NCI-H2107 (cell line): ENCODE results near the gene GRK2.

ENCODE experiments used
- DNase-seq: peaks from one replicate; lab custom pipeline; 2025; lab: John Stamatoyannopoulos, UW

Gene GRK2

GRCh38 chr11:67282155-67282875 lies 16.0 kb downstream of the GRK2 start:
- no peak for DNase-seq

GRCh38 chr11:67282876-67283371 lies 16.7 kb downstream of the GRK2 start:
- DNase-seq: no peak

- DNase-seq: no peak
These were observed 17.2 kb downstream of the GRK2 start for GRCh38 chr11:67283481-67283963.

GRCh38 chr11:67284811-67285540 lies 18.7 kb downstream of the GRK2 start:
- DNase-seq: no peak

- no peak for DNase-seq
These were observed 19.5 kb downstream of the GRK2 start for GRCh38 chr11:67285541-67286498.

- no peak for DNase-seq
These were observed 20.5 kb downstream of the GRK2 start for GRCh38 chr11:67286621-67287333.

- no peak for DNase-seq
These were observed 21.3 kb downstream of the GRK2 start for GRCh38 chr11:67287355-67288197.

GRCh38 chr11:67288198-67288451 lies 21.9 kb downstream of the GRK2 start:
- DNase-seq: no peak

- DNase-seq: peak; percentile 64
These were observed 22.4 kb downstream of the GRK2 start for GRCh38 chr11:67288452-67289225.

GRCh38 chr11:67289226-67289650 lies 23.0 kb downstream of the GRK2 start, which contains the start of gene ANKRD13D:
Gene ANKRD13D, plus strand, starts transcription at chr11:67289303. Its CDS starts 158 bp downstream, at chr11:67289461.
- DNase-seq: peak; percentile 41

- no peak for DNase-seq
These were observed 23.6 kb downstream of the GRK2 start for GRCh38 chr11:67289651-67290479.

- no peak for DNase-seq
These were observed 24.5 kb downstream of the GRK2 start for GRCh38 chr11:67290801-67291200.

- DNase-seq: no peak
These were observed 25.5 kb downstream of the GRK2 start for GRCh38 chr11:67291481-67292381.

- no peak for DNase-seq
These were observed 26.4 kb downstream of the GRK2 start for GRCh38 chr11:67292671-67293070.

- DNase-seq: no peak
These were observed 26.8 kb downstream of the GRK2 start for GRCh38 chr11:67293090-67293489.

- no peak for DNase-seq
These were observed 29.6 kb downstream of the GRK2 start for GRCh38 chr11:67295846-67296245.

- no peak for DNase-seq
These were observed 32.5 kb downstream of the GRK2 start for GRCh38 chr11:67298786-67299185.
